Prostate gland (tissue), 2 donors: ENCODE results near the gene PFDN1.

ENCODE experiments used
- POLR2A ChIP-seq: fragments of 450-650 bp; IDR thresholded peaks from one replicate; pipeline ENCODE4 v1.6.1; 2016; ENCODE audit warnings: antibody characterized with exemption, mild to moderate bottlenecking
- TF ChIP-seq, protein P1 (sequence below), 4 experiments: fragments of 200-600 bp in 2 of 4; fragments of 450-650 bp in 2 of 4; sonication (generic) in 2 of 4; IDR thresholded peaks; 1 replicate in 3 of 4; 2 replicates in 1 of 4; pipeline ENCODE4 v1.5.1; 2016 to 2019; ENCODE audit warnings: antibody characterized with exemption in 4 of 4, mild to moderate bottlenecking in 2 of 4, moderate library complexity in 2 of 4

GRCh38 chr5:140312791-140313189 is 9.9 kb upstream of the PFDN1 start:
- TF ChIP-seq, protein P1, sequence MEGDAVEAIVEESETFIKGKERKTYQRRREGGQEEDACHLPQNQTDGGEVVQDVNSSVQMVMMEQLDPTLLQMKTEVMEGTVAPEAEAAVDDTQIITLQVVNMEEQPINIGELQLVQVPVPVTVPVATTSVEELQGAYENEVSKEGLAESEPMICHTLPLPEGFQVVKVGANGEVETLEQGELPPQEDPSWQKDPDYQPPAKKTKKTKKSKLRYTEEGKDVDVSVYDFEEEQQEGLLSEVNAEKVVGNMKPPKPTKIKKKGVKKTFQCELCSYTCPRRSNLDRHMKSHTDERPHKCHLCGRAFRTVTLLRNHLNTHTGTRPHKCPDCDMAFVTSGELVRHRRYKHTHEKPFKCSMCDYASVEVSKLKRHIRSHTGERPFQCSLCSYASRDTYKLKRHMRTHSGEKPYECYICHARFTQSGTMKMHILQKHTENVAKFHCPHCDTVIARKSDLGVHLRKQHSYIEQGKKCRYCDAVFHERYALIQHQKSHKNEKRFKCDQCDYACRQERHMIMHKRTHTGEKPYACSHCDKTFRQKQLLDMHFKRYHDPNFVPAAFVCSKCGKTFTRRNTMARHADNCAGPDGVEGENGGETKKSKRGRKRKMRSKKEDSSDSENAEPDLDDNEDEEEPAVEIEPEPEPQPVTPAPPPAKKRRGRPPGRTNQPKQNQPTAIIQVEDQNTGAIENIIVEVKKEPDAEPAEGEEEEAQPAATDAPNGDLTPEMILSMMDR (IDR thresholded peaks at IDR 0.05) = no peak
- no peak for TF ChIP-seq POLR2A
